Body of pancreas (tissue), 4 donors: ENCODE measurements around the gene LENG9. TPM values are rescaled to one million over a fixed set of nuclear protein-coding genes. Genes with fewer than 3 reads are reported as not detected.

Experiments used
- ATAC-seq: fragments of 150-250 bp; one replicate; pipeline ENCODE4 v1.9.1; 2016
- DNase-seq, 4 donors: peaks; one replicate each; pipeline ENCODE4 v3.0.0-alpha.2; 2019
- H3K27ac ChIP-seq, 4 donors: fragments of 200-600 bp; sonication (generic); 1 replicate in 3 of 4; 2 replicates in 1 of 4; pipeline versions ENCODE4 v1.5.1 to v1.6.1; 2016 to 2019; ENCODE audit warnings: mild to moderate bottlenecking in 1 of 4, mixed read lengths in 1 of 4, moderate library complexity in 1 of 4
- H3K27me3 ChIP-seq, 2 donors: fragments of 200-600 bp; sonication (generic); one replicate each; pipeline ENCODE4 v1.6.0; 2016; ENCODE audit warnings: mild to moderate bottlenecking in 1 of 2
- H3K36me3 ChIP-seq, 2 donors: fragments of 200-600 bp; sonication (generic); replicated peaks in 1 of 2; 2 replicates each; pipeline ENCODE4 v1.5.1; 2016; ENCODE audit warnings: low read depth in 2 of 2; ENCODE audit not compliant: insufficient read depth in 1 of 2
- H3K4me1 ChIP-seq: fragments of 200-600 bp; sonication (generic); one replicate; pipeline ENCODE4 v1.6.0; 2016
- H3K4me3 ChIP-seq, 2 donors: fragments of 200-600 bp; sonication (generic); 1 replicate in 1 of 2; 2 replicates in 1 of 2; pipeline ENCODE4 v1.5.1; 2016 to 2019
- H3K9me3 ChIP-seq, 3 donors: fragments of 200-600 bp; sonication (generic); 1 replicate in 2 of 3; 2 replicates in 1 of 3; pipeline ENCODE4 v1.5.1; 2016
- CTCF ChIP-seq, 7 experiments: fragments of 450-650 bp in 4 of 7; fragments of 200-600 bp in 3 of 7; sonication (generic) in 3 of 7; IDR thresholded peaks; one replicate each; pipeline ENCODE4 v1.5.1; 2016 to 2019; ENCODE audit warnings: antibody characterized with exemption in 7 of 7
- POLR2A ChIP-seq, 3 donors: fragments of 450-650 bp; IDR thresholded peaks; one replicate each; pipeline ENCODE4 v1.6.1; 2016; ENCODE audit warnings: antibody characterized with exemption in 3 of 3, mild to moderate bottlenecking in 2 of 3
- WGBS, 2 donors: methylation state at CpG; one replicate each; pipeline ENCODE4 v1.1.5; 2017; 5-methylcytosine and 5-hydroxymethylcytosine counted together
- intact Hi-C: fragments of 100-400 bp; cut with DNase I; formaldehyde crosslinking; loops from one replicate; pipeline ENCODE4 v1.15.1; 2023
- total RNA-seq, 2 donors: library from RNA; depleted of rRNA; stranded (reverse); fragments of >200 nt; gene quantifications; one replicate each; pipeline ENCODE4 v1.1.0, GENCODE V29; 2016

LENG9 gene
- total RNA-seq, 2 donors from 2014 or later: 21.8 to 25.7 TPM

- no peak overlapping the region for H3K4me3 ChIP-seq
- WGBS, 2 donors: 5 to 10% methylated on average over 22 to 41 of the region's 43 CpGs
- H3K4me1 ChIP-seq: peaks cover 56% of the 10 kb centered on the region
- peak overlapping the region; percentile 59 to 86 (median 74) for H3K27ac ChIP-seq
- peak; percentile 62 to 73 (median 71) for DNase-seq
- H3K9me3 ChIP-seq: no peaks in the 10 kb centered on the region
- peak in 1 of 3 donors; percentile 19 for TF ChIP-seq POLR2A (IDR thresholded peaks at IDR 0.05)
- TF ChIP-seq CTCF (IDR thresholded peaks at IDR 0.05): peak; percentile 13 to 46 (median 32)
- no peaks in the 10 kb centered on the region for H3K36me3 ChIP-seq
- intact Hi-C loops: no loop called here
- H3K27me3 ChIP-seq: no peaks in the 10 kb centered on the region
- peak; percentile 56 for ATAC-seq
Measured at GRCh38 chr19:54430306-54431254, 33.0 kb downstream of the LENG9 start.

GRCh38 chr19:54429545-54430227 is 33.9 kb downstream of the LENG9 start:
- H3K9me3 ChIP-seq: no peaks in the 10 kb centered on the region
- H3K36me3 ChIP-seq: no peaks in the 10 kb centered on the region
- no peak for TF ChIP-seq CTCF (IDR thresholded peaks at IDR 0.05)
- TF ChIP-seq POLR2A (IDR thresholded peaks at IDR 0.05): no peak
- intact Hi-C loops: no loop called here
- peak overlapping the region in 3 of 4 donors; percentile 68 to 86 (median 80) for H3K27ac ChIP-seq
- 33 to 44% methylated on average over 6 to 13 of the region's 13 CpGs for WGBS, 2 donors
- no peak overlapping the region for H3K4me3 ChIP-seq
- ATAC-seq (no peak), DNase-seq (no peak)
- H3K4me1 ChIP-seq: peaks cover 47% of the 10 kb centered on the region
- H3K27me3 ChIP-seq: no peaks in the 10 kb centered on the region

- WGBS, 2 donors: 38 to 50% methylated on average over 1 to 8 of the region's 8 CpGs
- TF ChIP-seq CTCF (IDR thresholded peaks at IDR 0.05) (no peak), POLR2A (IDR thresholded peaks at IDR 0.05) (no peak)
- H3K27ac ChIP-seq: peak overlapping the region in 2 of 4 donors; percentile 80 to 86
- peaks cover 41% of the 10 kb centered on the region for H3K4me1 ChIP-seq
- DNase-seq (no peak), ATAC-seq (no peak)
- H3K9me3 ChIP-seq: no peaks in the 10 kb centered on the region
- H3K36me3 ChIP-seq: no peaks in the 10 kb centered on the region
- no peak overlapping the region for H3K4me3 ChIP-seq
- intact Hi-C loops: no loop called here
- no peaks in the 10 kb centered on the region for H3K27me3 ChIP-seq
Measured at GRCh38 chr19:54429176-54429495, 34.4 kb downstream of the LENG9 start.

- peak overlapping the region in 1 of 4 donors; percentile 80 for H3K27ac ChIP-seq
- TF ChIP-seq POLR2A (IDR thresholded peaks at IDR 0.05) (no peak), CTCF (IDR thresholded peaks at IDR 0.05) (no peak)
- no peaks in the 10 kb centered on the region for H3K27me3 ChIP-seq
- H3K36me3 ChIP-seq: no peaks in the 10 kb centered on the region
- H3K4me3 ChIP-seq: no peak overlapping the region
- ATAC-seq: no peak
- H3K4me1 ChIP-seq: peaks cover 36% of the 10 kb centered on the region
- no peaks in the 10 kb centered on the region for H3K9me3 ChIP-seq
- WGBS, 2 donors: 57 to 66% methylated on average over 7 to 11 of the region's 11 CpGs
- intact Hi-C loops: no loop called here
- DNase-seq: no peak
Measured at GRCh38 chr19:54428323-54429175, 35.0 kb downstream of the LENG9 start.
